Ammon's horn (tissue), 1 donor: ENCODE measurements around the gene ITSN1.
"Not testable (repeated sequence)": the region's sequence is repeated elsewhere in the genome, so short reads cannot be mapped to it uniquely, and the experiment has no call there.

Experiments
- DNase-seq: peaks from one replicate; pipeline ENCODE4 v3.0.0-alpha.2; 2016; ENCODE audit warnings: low spot score

ITSN1 gene

GRCh38 chr21:33841561-33841960 lies 199.3 kb downstream of the ITSN1 start:
- DNase-seq: no peak

- DNase-seq: no peak
Observed at GRCh38 chr21:33843216-33843615, 200.9 kb downstream of the ITSN1 start.

- peak; percentile 35 for DNase-seq
Observed at GRCh38 chr21:33844104-33844889, 202.0 kb downstream of the ITSN1 start.

DNA sequence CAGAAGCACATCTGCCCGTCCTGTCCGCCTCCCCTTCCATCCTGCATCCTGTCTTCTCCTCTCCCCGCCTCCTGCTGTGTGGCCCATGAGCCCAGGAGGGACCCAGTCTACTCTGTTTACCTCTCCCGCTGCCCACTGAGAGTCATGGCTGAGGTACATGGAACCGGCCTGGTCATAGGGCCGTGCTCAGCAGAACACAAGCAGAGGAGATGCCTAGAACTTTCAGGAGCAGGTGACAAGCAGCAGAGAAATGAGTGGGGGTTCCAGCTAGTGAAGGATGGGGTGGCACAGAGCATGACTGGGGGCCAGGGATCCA lies 202.5 kb downstream of the ITSN1 start:
- no peak for DNase-seq

DNA sequence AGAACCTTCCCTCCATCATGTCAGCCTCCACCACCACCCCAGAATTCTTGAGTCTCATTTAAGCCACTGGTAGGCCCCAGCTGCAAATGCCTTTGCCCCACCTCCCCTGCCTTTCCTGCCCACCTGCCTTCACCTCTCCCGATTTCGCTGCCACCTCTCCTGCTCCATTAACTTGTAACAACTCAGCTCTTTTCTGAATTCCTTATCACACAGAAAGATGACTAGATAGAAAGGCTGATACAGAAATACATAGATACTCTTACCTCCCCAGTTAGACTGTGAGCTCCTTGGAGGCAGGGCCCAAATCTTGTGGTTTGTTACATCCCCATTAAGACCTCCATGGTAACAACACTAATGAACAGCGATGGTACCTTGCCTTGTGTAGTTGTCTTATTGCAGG lies 203.8 kb downstream of the ITSN1 start:
- DNase-seq: no peak

- DNase-seq: no peak
Observed at GRCh38 chr21:33847588-33848248, 205.4 kb downstream of the ITSN1 start.

- no peak for DNase-seq
Observed at GRCh38 chr21:33848249-33848953, 206.1 kb downstream of the ITSN1 start.

DNA sequence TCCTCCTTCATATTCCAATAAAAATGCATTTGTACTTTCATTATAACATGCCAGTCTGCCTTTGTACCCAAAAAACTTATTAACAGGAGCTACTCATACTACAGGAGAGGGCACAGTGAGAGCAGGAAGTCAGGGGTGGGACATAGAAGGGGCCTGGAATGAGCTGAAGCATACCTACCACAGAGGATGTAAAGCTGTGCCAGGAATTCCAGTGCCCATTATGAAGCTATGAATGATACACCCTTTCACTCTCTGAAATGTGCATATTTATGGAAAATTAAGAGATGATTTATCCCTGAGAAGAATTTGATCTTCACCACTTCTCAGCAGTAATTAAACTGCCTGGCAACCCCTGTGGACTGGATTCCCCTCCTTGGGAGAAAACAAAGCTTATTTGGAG lies 207.5 kb downstream of the ITSN1 start:
- DNase-seq: no peak

DNA sequence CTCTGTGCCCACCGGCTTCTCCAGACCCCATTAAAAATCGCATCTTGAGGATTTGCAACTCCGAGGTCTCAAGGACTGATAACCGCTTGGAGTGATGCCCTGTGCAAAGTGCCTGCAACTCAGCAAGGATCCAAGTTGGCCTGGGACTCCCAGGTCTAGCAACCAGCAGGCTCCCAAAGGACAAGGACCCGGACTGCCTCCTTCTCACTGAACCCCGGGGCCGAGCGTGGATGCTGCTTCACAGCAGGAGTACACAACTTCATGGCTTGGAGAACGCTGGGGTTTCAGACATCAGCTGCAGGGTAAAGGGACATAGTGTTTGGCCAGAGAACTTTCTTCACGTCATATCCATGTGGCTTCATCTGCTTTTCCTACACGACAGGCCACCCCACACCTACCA lies 208.1 kb downstream of the ITSN1 start:
- DNase-seq: no peak

DNA sequence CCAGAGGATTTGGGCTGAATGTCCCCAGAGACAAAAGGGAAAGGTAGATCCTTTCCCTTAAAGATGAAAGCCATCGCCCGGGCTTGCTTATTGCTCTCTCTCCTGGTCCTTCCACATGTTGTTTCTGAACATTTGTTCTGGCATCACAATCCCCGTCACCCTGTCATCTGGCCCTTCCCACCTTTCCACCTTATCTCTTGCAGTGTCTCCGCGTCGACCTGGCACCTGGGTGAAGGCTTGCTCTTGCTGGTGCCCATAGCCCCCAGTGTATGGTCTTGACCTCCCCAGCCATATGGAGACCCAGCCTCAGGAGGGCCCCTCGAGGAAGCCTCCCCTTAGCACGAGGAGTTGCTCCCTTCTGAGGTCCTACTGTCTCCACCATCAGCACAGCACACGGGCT lies 208.7 kb downstream of the ITSN1 start:
- no peak for DNase-seq

DNA sequence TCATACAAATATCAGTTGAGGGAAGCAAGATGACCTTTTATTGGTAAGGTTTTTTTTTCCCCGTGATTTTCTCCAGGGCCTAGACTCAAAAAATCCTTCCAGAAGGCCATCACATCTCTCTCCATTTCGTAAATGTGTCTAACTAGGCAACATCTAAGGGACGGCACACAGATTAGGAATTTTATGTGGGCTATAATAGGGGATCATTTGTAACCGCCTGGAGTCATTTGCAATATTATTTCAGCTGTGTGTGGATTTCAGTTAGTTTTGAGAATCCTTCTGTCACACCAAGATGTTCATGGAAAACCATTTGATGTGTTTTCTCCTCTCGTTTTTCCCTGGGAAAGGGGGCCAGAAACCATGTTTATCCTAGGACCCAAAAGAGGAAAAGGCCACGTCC lies 210.2 kb downstream of the ITSN1 start:
- DNase-seq: no peak

- DNase-seq: no peak
Observed at GRCh38 chr21:33854604-33855003, 212.3 kb downstream of the ITSN1 start.

- DNase-seq: no peak
Observed at GRCh38 chr21:33855190-33855589, 212.9 kb downstream of the ITSN1 start.

DNA sequence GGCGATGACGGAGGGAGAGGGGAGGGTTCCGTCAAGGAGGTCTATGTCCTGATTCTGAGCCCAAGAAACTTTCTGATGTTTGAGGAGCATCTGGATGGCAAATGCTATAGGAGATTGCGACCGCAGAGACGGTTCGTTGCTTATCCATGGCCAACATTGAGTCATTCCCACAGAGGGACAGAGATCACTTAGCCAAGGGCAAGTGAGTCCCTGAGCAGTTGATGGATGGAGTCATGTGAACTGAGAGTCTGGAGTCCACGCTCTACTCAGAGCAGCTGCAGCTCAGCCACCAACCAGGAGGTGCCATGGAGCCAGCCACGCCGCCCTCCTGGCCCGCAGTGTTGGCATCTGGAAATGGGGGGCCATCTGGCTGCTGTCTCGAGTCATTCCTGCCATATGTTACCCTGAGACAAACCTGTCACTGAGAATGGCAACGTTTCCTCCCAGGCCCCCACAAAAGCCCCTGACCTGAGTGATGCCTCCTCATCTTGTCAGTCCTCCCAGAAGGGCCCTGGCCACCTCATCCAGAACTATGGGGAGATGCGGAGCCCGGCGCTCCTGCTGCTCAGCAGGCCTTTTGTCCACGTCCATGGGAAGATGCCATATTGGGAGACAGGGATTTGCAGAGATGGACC lies 214.7 kb downstream of the ITSN1 start:
- DNase-seq: no peak

- DNase-seq: no peak
Observed at GRCh38 chr21:33857846-33858666, 215.8 kb downstream of the ITSN1 start.

DNA sequence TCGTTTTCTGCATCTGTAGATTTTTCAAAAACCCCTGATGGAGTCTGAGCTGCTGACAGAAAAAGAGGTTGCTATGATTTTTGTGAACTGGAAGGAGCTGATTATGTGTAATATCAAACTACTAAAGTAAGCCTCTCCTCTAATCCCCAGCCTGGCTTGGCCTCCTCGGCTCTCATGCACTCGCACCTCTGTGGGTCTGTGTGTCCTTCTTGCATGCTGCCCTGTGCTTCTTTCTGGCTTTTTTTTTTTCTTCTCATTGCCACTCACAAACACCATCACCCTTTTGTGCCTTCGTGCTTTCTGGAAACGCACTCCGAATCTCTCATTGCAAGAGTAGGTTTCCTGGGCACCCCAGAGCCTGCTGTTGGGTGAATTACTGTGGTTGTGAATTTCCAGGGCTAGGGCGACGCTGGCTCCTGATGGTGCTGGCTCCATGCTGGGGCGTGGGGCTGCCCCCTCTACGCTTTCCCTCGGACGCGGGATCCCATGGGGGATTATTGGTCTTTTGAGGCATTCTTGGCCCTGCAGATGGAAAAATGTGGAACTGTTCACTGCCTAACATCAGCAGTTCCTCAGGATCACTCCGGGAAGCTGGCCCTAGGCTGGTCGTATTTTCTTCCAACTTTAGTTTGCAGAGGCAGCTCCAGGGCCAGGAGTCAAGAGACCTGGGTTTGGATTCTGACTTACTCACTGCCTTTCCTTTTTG lies 216.5 kb downstream of the ITSN1 start:
- no peak for DNase-seq

DNA sequence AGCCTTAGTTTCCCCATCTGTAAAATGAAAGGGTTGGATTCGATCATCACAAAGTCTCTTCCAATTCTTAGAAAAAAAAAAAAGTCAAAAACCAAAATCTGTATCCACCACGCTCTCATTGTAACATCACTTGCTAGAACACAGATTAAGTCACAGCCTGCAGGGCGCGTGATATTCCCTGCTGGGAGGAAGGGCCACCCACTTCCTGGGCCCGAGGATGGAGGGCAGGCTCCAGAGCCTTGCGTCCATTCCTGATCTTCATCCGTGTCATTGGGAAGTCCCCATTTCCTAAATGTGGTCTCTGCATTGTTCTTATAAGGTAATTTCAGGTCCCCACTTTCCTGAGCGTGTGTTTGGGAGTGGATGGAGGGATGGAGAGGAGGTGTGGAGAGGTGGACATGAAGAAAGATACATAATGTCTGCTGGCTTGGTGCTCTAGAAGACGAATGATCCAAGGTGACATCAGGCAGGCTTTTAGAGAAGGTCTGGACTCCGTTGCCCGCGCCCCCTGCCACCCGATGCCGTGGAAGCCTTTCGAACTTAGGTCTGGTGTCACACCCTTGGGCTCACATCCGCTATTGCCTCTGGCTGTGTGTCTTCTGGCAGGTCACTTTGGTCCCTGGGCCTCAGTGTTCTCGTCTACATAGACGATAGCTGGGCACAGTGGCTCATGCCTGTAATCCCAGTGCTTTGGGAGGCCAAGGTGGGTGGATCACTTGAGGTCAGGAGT lies 217.2 kb downstream of the ITSN1 start:
- no peak for DNase-seq

- DNase-seq: no peak
Observed at GRCh38 chr21:33860332-33860879, 218.1 kb downstream of the ITSN1 start.

- no peak for DNase-seq
Observed at GRCh38 chr21:33861125-33861524, 218.8 kb downstream of the ITSN1 start.

DNA sequence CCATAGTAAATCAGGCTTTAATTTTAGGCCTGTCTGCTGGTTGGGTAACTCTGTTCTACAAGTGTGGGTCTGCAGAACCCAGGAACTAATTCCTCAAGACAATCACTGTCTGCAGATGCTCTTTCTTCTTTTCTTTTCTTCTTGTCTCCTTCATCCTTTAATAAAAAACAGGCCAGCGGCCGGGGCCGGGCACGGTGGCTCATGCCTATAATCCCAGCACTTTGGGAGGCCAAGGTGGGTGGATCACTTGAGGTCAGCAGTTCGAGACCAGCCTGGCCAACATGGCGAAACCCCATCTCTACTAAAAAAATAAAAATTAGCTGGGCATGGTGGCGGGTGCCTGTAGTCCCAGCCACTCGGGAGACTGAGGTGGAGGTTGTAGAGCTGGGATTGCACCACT lies 220.9 kb downstream of the ITSN1 start:
- DNase-seq: not testable (repeated sequence)
